HG03439 (cell line): ENCODE measurements around the gene CCT3.
"Not testable (repeated sequence)": the region's sequence is repeated elsewhere in the genome, so short reads cannot be mapped to it uniquely, and the experiment has no call there.

ENCODE experiments used
- ATAC-seq: cut with Tn5 transposase; IDR thresholded peaks from one replicate; pipeline ENCODE4 v1.9.1; 2021; ENCODE audit warnings: mild to moderate bottlenecking, moderate library complexity; ENCODE audit not compliant: unreplicated experiment

The CCT3 gene

GRCh38 chr1:156368889-156369684, 31.0 kb upstream of the CCT3 start, which contains the start of gene RHBG:
TSS of gene RHBG (plus strand) at chr1:156369211. CDS start at chr1:156369250, 39 bp downstream.
- no peak for ATAC-seq

GRCh38 chr1:156368157-156368658, 30.1 kb upstream of the CCT3 start:
- ATAC-seq, result no peak

DNA sequence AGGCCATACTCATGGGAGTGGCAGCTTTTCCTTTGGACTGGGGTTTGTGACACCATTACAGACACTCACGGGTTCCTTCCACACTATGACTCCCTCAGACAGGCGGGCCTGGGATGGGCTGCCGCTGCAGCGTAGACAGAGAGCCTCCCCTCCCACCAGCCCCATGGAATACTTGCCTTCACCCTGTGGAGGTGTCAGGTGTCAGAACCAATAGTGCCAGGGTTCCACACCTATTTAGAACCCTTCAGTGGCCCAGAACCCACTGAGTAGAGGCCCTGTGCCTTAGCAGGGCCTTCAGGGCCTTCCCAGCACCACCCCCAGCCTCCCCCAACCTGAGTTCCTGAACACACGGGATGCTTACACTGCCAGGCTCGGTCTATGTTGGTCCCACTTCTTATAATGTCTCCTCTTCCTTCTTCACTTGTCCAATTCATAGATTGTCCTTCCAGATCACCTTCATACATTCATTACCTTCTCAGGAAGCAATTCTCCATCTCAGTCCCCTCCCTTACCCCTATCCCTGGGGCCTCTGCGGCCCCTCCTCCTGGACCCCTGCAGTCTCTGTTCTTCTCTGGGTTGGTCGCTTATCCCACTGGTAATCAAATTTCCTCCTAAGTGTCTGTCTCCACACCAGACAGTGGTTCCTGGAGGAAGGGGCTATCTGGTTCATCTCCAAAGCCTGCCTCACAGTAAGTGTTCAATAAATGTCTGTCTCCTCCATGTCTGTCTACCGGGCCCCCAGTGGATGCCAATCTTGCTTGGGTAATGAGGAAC, 29.5 kb upstream of the CCT3 start:
- no peak for ATAC-seq

GRCh38 chr1:156366378-156367166, 28.5 kb upstream of the CCT3 start:
- ATAC-seq, result no peak

DNA sequence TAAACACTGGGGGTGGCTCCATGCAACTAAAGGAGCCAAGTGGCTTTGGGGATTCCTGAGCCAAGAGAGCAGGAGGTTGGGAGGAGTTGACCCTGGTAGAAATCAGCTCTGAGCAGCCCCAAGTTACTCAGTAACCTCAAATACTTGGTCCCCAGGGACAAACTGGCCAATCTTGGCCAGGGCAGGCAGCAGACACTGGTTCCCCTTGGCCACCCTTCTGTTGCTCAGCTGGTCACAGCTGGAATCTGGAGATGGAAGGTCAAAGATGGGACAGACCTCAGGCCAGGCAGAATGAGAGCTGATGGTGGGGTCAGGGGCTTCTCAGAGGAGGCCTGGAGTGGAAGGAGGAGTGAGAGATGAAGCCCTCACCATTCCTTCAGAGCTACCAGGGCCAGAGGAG, 27.7 kb upstream of the CCT3 start:
- ATAC-seq, result no peak

- ATAC-seq, result no peak
Observed at GRCh38 chr1:156360534-156360933, 22.4 kb upstream of the CCT3 start.

GRCh38 chr1:156359973-156360372, 21.9 kb upstream of the CCT3 start:
- no peak for ATAC-seq

- ATAC-seq, result no peak
Observed at GRCh38 chr1:156359249-156359648, 21.2 kb upstream of the CCT3 start.

GRCh38 chr1:156358641-156359040, 20.5 kb upstream of the CCT3 start:
- ATAC-seq, result no peak

- no peak for ATAC-seq
Observed at GRCh38 chr1:156357977-156358376, 19.9 kb upstream of the CCT3 start.

DNA sequence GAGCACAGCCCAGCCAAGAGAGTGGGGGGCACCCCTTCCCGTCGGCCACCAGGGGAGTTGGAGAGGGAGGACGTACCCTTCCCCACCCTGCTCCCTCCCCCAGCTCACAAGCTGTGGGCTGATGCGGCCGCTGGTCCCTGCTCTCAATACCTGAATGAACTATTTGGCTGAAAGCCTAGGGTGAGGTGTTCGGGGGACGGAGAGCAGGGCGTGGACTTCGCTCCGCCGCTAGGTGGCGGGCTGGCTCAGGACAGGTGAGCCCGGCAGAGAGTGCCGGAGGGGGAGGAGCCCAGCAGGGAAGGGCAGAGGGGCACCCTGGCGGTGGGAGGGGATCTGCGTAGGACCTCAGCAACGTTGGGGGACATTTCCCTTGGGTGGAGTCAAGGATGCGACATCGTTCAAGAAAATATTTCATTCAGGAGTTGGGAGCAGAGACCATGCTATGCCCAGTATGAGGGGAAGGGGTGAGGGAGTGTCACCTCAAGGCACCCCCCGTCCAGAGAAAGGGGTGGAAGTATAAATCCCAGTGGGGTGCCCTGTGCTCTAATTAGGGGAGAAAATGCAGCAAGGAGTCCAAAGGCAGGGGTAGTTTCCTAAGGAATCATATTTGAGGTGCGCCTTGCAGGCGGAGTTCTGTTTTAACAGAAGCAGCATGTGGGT, 18.9 kb upstream of the CCT3 start:
- no peak for ATAC-seq

- ATAC-seq, result no peak
Observed at GRCh38 chr1:156356262-156356874, 18.3 kb upstream of the CCT3 start.

DNA sequence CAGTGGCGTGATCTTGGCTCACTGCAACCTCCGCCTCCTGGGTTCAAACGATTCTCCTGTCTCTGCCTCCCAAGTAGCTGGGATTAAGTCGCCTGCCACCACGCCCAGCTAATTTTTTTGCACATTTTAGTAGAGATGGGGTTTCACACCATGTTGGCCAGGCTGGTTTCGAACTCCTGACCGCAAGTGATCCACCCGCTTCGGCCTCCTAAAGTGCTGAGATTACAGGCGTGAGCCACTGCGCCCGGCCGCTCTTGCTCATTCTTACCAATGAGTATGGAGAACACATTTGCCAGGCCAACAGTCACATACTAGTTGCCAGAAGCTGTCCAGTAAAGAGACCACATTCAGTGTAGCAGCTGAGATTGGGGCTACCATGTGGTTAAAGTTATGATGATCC, 14.4 kb upstream of the CCT3 start:
- ATAC-seq, result not testable (repeated sequence)

- no peak for ATAC-seq
Observed at GRCh38 chr1:156347331-156347730, 9.2 kb upstream of the CCT3 start.

- ATAC-seq, result no peak
Observed at GRCh38 chr1:156346636-156347035, 8.5 kb upstream of the CCT3 start.

DNA sequence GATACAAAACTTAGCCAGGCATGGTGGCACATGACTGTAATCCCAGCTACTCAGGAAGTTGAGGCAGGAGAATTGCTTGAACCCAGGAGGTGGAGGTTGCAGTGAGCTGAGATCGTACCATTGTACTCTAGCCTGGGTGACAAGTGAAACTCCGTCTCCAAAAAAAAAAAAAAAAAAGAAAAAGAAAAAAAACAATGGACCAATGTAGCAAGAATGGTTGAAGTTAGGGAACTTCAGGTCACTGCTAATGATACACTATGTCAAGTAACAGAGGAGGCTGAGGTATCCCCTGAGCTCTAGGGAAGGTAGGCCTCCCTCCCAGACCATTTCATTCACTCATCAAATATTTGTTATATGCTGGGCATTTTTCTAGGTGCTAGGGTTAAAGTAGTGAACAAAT, 7.9 kb upstream of the CCT3 start:
- ATAC-seq, result not testable (repeated sequence)

DNA sequence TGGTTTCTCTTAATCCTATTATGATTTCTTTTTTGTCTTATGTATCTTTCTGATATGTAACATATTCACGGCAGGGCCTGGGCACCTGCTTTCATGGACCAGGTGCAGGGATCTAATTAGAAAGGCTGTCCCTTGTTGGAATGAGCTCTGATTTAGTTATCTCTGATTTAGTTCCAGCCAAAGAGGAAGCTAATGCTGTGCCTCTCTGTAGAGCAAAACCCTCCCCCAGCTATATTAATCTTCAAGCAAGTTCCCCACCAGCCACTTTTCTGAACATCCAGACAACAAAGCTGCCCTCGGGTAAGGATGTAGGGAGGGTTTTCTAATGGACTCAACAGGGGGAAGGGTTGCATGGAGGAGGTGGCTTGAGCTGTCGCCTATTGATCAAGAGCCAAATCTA, 6.3 kb upstream of the CCT3 start:
- no peak for ATAC-seq

DNA sequence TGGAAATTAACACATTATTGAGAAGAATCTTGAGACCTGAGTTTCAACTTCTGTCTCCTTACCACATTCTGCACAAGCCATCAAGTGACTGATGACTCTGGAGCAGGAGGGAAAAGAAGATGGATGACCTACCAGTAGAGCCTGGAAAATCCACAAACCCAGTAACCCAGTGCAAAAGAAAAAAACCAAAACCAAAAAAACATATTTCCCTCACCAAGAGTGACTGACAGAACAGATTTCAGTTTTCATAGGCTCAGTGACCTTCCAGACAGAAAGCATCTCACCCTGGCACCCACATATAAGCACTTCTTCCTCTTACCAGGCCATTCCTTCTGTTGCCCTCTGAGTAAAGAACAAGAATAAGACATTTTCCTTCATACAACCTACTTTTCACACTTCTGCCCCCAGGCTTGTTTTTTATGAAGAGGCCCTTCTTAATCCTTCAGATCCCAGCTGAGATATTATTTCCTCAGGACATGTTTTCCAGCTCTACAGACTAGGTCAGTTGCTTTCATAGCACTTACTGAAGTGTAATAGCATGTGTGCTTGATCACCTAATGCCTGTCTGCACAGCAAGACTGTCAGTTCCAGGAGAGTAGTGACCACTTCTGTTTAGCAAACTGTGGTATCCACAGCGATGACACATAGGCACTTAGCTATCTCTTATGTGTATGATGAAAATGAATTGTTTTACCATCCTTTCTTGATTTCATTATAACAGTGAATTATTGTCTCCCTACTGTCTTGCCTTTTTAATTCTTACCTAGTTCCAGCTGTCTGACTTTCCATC, 4.3 kb upstream of the CCT3 start:
- ATAC-seq, result no peak

DNA sequence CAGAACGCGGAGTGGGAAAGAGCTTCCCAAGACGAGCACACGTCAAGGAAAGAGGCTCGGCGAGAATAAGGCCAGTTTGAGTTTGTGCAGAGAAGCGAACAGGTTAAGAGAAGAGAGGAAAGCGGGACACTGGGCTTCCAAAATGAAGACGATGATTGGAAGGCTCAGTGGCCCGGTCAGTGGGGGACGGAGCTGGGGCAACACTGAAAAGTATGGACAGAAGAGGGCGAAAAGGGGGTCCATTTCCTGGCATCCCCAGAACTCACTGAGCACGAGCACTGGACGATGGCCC, 258 bp downstream of the CCT3 start:
- ATAC-seq, result no peak
